OCI-M1 (cell line): ENCODE data around the gene TP73.

Source experiments
- DNase-seq: peaks from one replicate; lab custom pipeline; 2025; lab: John Stamatoyannopoulos, UW

The TP73 gene

GRCh38 chr1:3673381-3674099, 21.2 kb downstream of the TP73 start:
- DNase-seq: peak; percentile 38

- no peak for DNase-seq
Measured at GRCh38 chr1:3674100-3675094, 22.1 kb downstream of the TP73 start.

GRCh38 chr1:3675436-3675835, 23.1 kb downstream of the TP73 start:
- no peak for DNase-seq

- DNase-seq: no peak
Measured at GRCh38 chr1:3676581-3677470, 24.5 kb downstream of the TP73 start.

- peak; percentile 7 for DNase-seq
Measured at GRCh38 chr1:3677484-3677883, 25.2 kb downstream of the TP73 start.

GRCh38 chr1:3678361-3679097, 26.2 kb downstream of the TP73 start:
- no peak for DNase-seq

GRCh38 chr1:3679098-3679555, 26.8 kb downstream of the TP73 start:
- DNase-seq: no peak

GRCh38 chr1:3679799-3680453, 27.6 kb downstream of the TP73 start:
- DNase-seq: no peak

GRCh38 chr1:3680488-3681230, 28.3 kb downstream of the TP73 start:
- no peak for DNase-seq

- no peak for DNase-seq
Measured at GRCh38 chr1:3681231-3681897, 29.0 kb downstream of the TP73 start.

- no peak for DNase-seq
Measured at GRCh38 chr1:3681898-3682806, 29.8 kb downstream of the TP73 start.

- no peak for DNase-seq
Measured at GRCh38 chr1:3683197-3683596, 30.9 kb downstream of the TP73 start.

- DNase-seq: no peak
Measured at GRCh38 chr1:3683992-3684391, 31.7 kb downstream of the TP73 start.

- no peak for DNase-seq
Measured at GRCh38 chr1:3685222-3685621, 32.9 kb downstream of the TP73 start.

- DNase-seq: no peak
Measured at GRCh38 chr1:3685906-3686305, 33.6 kb downstream of the TP73 start.

GRCh38 chr1:3687504-3687903, 35.2 kb downstream of the TP73 start:
- DNase-seq: no peak

- DNase-seq: peak; percentile 8
Measured at GRCh38 chr1:3688356-3689137, 36.2 kb downstream of the TP73 start.
